Kidney (tissue), 14 donors: ENCODE data around the gene USP30. TPM values are rescaled to one million over a fixed set of nuclear protein-coding genes. Genes with fewer than 3 reads are reported as not detected.

Experiments
- DNase-seq, 5 donors: peaks; one replicate each; pipeline ENCODE4 v3.0.0-alpha.2; 2013 to 2020
- FAIRE-seq: peaks from 2 replicates; lab custom pipeline; 2012; peaks lifted over from hg19 to GRCh38; lab: Jason Lieb, UNC
- H3K27ac ChIP-seq, 2 donors: one replicate each; pipeline ENCODE4 v1.7.0; 2013; ENCODE audit warnings: low read depth in 2 of 2, low read length in 2 of 2, inconsistent platforms in 1 of 2
- H3K27me3 ChIP-seq: one replicate; pipeline ENCODE4 v1.7.1; 2013; ENCODE audit warnings: low read length, inconsistent platforms; ENCODE audit not compliant: control insufficient read depth, insufficient read depth
- H3K36me3 ChIP-seq, 3 donors: one replicate each; pipeline versions ENCODE4 v1.7.0 to v1.7.1; 2013; ENCODE audit warnings: low read length in 3 of 3, control low read depth in 1 of 3, inconsistent platforms in 1 of 3; ENCODE audit not compliant: insufficient read depth in 3 of 3, control insufficient read depth in 2 of 3
- H3K4me1 ChIP-seq, 3 donors: one replicate each; pipeline versions ENCODE4 v1.7.0 to v1.7.1; 2013; ENCODE audit warnings: low read length in 3 of 3, inconsistent platforms in 1 of 3, low read depth in 1 of 3; ENCODE audit not compliant: control insufficient read depth in 2 of 3, insufficient read depth in 2 of 3
- H3K4me3 ChIP-seq, 3 donors: one replicate each; pipeline versions ENCODE4 v1.7.0 to v1.8.1; 2013; ENCODE audit warnings: low read length in 3 of 3, control low read depth in 1 of 3, inconsistent platforms in 1 of 3
- H3K9ac ChIP-seq, 3 donors: one replicate each; pipeline versions ENCODE4 v1.7.0 to v1.7.1; 2013; ENCODE audit warnings: low read length in 3 of 3, control low read depth in 1 of 3, inconsistent platforms in 1 of 3
- H3K9me3 ChIP-seq, 3 donors: one replicate each; pipeline versions ENCODE4 v1.7.0 to v1.7.1; 2013; ENCODE audit warnings: low read length in 3 of 3, control low read depth in 1 of 3, inconsistent platforms in 1 of 3; ENCODE audit not compliant: control insufficient read depth in 2 of 3, insufficient read depth in 1 of 3
- intact Hi-C: fragments of 100-400 bp; cut with DNase I; formaldehyde crosslinking; loops from one replicate; pipeline ENCODE4 v1.11.1; 2022
- polyA plus RNA-seq: library from polyadenylated mRNA; stranded (reverse); fragments of 350-450 nt; fragmentation: Illumina TruSeq; extraction: RNeasy Lipid Tissue Mini Kit (QIAGEN cat#74804); gene quantifications from one replicate; pipeline ENCODE4 v1.2.3, GENCODE V29; 2014; ENCODE audit warnings: low read depth, low replicate concordance; ENCODE audit not compliant: insufficient read depth
- total RNA-seq: library from RNA; stranded (reverse); fragmentation: NEBNext Ultra II Directional; extraction: Animal tissue kit (Norgen Biotek cat#: 25700); gene quantifications from one replicate; pipeline ENCODE4 v1.2.1, GENCODE V29; 2021
- TF ChIP-seq, protein P1 (sequence below): IDR thresholded peaks from 3 replicates; pipeline ENCODE4 v1.5.1; 2012; ENCODE audit warnings: mild to moderate bottlenecking, moderate library complexity, borderline replicate concordance; ENCODE audit not compliant: insufficient read depth; ENCODE audit errors: extremely low read depth
- donor health status: control.
- donor health status: control.
- donor health status: control.
- donor health status: control.
- donor health status: control.
- donor health status: DM: yes; HTN: yes; CAD: no.
- donor health status: Normal renal cell carcinoma (clear cell type).

Gene USP30
- total and polyA plus RNA-seq, 2 donors from 2014 or later = 9.6 to 16.1 TPM

DNA sequence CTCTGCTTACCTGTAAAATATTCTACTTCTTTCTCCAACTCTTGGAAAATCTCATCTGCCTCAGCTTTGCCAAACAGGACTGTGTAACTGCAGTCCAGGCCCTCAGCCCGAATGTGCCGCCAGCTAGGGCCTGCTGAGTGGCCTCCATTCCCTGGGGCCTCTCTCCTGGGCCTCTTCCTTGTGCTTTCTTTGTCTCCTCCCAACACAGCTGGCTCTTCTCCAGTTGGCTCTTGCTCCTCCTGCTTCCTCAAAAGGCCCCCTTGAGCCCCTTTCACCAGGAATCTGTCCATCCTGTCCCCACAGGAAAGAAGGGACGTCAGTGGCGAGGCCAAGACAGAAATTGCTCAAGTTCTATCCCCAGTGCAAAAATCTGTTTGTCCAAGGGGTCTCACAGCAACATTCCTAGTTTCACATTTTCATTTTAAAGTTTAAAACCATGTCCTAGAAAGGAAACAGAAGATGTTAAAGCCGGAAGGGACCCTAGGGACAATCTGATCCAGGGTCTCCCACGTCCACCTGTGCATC, 40.2 kb downstream of the USP30 start:
- no peaks in the 10 kb centered on the region for H3K9me3 ChIP-seq
- peaks cover 4 to 14% (median 11%) of the 10 kb centered on the region in 3 donors for H3K4me1 ChIP-seq
- intact Hi-C loops = no loop called here
- FAIRE-seq (no peak), DNase-seq (peak in 1 of 5 donors; percentile 25)
- no peaks in the 10 kb centered on the region for H3K27me3 ChIP-seq
- H3K36me3 ChIP-seq = peaks cover 0 to 5% (median 3%) of the 10 kb centered on the region in 3 donors
- TF ChIP-seq, protein P1, sequence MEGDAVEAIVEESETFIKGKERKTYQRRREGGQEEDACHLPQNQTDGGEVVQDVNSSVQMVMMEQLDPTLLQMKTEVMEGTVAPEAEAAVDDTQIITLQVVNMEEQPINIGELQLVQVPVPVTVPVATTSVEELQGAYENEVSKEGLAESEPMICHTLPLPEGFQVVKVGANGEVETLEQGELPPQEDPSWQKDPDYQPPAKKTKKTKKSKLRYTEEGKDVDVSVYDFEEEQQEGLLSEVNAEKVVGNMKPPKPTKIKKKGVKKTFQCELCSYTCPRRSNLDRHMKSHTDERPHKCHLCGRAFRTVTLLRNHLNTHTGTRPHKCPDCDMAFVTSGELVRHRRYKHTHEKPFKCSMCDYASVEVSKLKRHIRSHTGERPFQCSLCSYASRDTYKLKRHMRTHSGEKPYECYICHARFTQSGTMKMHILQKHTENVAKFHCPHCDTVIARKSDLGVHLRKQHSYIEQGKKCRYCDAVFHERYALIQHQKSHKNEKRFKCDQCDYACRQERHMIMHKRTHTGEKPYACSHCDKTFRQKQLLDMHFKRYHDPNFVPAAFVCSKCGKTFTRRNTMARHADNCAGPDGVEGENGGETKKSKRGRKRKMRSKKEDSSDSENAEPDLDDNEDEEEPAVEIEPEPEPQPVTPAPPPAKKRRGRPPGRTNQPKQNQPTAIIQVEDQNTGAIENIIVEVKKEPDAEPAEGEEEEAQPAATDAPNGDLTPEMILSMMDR = no peak
- peak overlapping the region; percentile 60 to 92 (median 90) for H3K9ac ChIP-seq
- peak overlapping the region; percentile 72 to 94 (median 93) for H3K4me3 ChIP-seq
- peak overlapping the region in 1 of 2 donors; percentile 70 for H3K27ac ChIP-seq

DNA sequence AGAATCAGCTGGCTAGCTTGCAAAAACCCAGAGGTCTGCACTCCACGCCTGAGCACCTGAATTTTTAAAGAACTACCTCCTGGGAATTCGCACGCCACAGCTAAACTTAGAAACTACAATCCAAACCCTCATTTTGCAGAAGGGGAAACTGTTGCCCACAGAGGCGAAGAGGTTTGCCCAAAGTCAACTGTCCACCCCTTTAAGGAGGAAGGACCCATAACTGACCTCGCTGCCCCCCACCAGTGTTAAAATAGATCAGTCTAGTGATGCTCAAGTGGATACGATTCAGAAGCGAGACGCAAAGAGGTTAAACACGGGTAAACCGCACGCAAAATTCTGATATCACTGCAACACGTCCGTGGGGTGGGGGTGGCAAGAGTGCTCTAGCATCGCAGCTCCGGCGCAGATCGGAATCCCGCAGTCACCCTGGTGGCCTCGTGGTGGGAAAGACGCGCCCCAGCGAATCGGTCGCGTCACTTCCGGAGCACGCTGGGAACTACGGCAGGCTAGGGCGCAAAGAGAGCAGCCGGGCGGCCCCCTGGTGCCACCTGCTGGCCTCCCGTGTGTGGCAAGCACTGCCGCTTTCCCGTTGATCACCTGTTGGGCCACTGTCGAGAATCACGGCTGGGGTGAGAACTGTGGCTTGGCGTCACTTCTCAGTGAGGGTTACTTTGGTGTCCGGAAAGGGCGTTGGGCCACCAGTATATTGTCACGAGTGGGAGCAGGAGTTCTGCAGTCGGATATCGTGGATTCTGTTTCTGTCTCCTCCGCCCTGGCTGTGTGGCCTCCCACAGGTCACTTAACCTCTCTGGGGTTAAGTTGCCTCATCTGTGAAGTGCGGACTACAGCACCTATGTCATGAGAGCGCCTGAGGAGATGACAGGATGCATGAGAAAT, 40.9 kb downstream of the USP30 start, which contains the start of gene ALKBH2:
Gene ALKBH2 (minus strand): TSS at position 451 of the 897 bp plus-strand sequence. CDS start 686 bp downstream, outside the sequence.
- Histone ChIP-seq H3K36me3 (peaks cover 0 to 3% (median 2%) of the 10 kb centered on the region in 3 donors), H3K27ac (peak within 1 kb of the TSS; percentile 7 to 70), H3K4me3 (peak within 1 kb of the TSS; percentile 72 to 94 (median 93)), H3K9me3 (no peaks in the 10 kb centered on the region), H3K27me3 (no peaks in the 10 kb centered on the region), H3K9ac (peak within 1 kb of the TSS; percentile 60 to 92 (median 90)), H3K4me1 (peaks cover 4 to 14% (median 6%) of the 10 kb centered on the region in 3 donors)
- FAIRE-seq = no peak
- intact Hi-C loops = no loop called here
- DNase-seq = peak; percentile 95 to 98 (median 96)
- TF ChIP-seq, protein P1 = peak; percentile 95

DNA sequence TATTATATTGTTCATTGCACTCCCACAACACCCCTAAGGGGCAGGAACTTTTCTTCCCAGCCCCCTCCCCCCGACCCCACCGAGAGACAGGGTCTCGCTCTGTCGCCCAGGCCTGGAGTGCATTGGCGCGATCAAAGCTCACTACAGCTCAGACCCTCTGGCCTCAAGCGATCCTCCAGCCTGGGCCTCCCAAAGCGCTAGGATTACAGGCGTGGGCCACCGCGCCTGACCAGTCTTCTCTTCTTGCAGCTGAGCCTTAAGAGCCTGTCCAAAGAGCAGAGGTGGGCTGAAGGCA, 44.7 kb downstream of the USP30 start:
- Histone ChIP-seq H3K4me3 (peak overlapping the region in 2 of 3 donors; percentile 39 to 41), H3K9ac (no peak overlapping the region), H3K4me1 (peaks cover 7 to 21% (median 20%) of the 10 kb centered on the region in 3 donors), H3K36me3 (peaks cover 0 to 14% (median 0%) of the 10 kb centered on the region in 3 donors), H3K9me3 (no peaks in the 10 kb centered on the region), H3K27ac (no peak overlapping the region), H3K27me3 (no peaks in the 10 kb centered on the region)
- intact Hi-C loops = no loop called here
- DNase-seq (no peak), FAIRE-seq (no peak)
- TF ChIP-seq, protein P1 = no peak
